ENCODE data around the gene FKBP2. TPM values are rescaled to one million over a fixed set of nuclear protein-coding genes. Genes with fewer than 3 reads are reported as not detected.

Gene FKBP2
- total RNA-seq, 1 donor from 2014 or later = 36.6 TPM

DNA sequence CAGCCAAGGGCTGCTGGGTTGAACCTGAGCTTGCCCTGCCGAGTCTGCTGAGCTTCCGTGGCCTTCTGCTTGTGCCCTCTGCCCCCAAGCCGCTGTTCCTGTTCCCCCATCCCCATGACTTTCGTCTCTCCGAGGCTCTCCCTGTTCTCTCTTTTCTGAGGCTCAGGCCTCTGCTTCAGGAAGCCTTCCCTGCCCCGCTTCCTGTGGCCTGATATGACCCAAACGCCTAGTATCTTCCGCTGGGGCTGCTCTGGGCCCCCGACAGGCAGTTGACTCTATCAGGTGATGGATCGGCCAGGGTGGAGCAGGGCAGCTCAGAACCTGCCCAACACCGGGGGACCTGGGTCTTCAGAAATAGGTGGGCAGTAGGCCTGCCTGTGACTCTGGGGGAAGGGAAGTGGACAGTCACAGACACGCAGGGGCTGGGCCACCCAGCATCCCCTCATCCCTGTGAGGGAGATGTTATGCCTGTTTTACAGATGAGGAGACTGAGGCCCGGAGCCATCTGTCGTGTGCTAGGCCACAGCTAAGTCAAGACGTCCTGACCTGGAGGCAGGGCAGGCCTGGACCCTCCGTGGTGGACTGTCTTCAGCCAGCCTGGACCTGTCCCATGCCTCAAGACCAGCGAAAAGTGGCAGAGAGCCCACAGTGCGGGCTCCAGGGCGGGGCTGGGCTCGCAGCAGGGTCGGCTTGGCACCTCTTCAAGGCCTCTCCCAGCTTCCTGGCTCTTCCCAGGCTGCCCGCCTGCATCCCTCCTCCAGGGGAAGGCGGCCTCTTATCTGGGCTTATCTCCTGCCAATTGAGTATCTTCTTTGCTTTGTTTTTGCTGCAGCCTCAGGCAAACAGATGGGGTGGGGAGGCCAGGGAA lies 27.4 kb downstream of the FKBP2 start:
- H3K27ac Mint-ChIP-seq = peak overlapping the region; percentile 84
- peaks cover 11% of the 10 kb centered on the region for H3K36me3 Mint-ChIP-seq (ENCODE audit: low read depth)
- H3K4me1 Mint-ChIP-seq (ENCODE audit: low read depth) = peaks cover 15% of the 10 kb centered on the region
- H3K9me3 Mint-ChIP-seq = no peaks in the 10 kb centered on the region
- no peak for DNase-seq (ENCODE audit: low spot score)
- H3K27me3 Mint-ChIP-seq (ENCODE audit: low read depth) = no peaks in the 10 kb centered on the region
- H3K4me3 Mint-ChIP-seq (ENCODE audit: low read depth) = peak overlapping the region; percentile 91
- intact Hi-C loops (cut with micrococcal nuclease) = loop anchor here (2.0 kb wide), 1 partner anchor 61 kb away; the partner anchor contains the start of gene FERMT3

DNA sequence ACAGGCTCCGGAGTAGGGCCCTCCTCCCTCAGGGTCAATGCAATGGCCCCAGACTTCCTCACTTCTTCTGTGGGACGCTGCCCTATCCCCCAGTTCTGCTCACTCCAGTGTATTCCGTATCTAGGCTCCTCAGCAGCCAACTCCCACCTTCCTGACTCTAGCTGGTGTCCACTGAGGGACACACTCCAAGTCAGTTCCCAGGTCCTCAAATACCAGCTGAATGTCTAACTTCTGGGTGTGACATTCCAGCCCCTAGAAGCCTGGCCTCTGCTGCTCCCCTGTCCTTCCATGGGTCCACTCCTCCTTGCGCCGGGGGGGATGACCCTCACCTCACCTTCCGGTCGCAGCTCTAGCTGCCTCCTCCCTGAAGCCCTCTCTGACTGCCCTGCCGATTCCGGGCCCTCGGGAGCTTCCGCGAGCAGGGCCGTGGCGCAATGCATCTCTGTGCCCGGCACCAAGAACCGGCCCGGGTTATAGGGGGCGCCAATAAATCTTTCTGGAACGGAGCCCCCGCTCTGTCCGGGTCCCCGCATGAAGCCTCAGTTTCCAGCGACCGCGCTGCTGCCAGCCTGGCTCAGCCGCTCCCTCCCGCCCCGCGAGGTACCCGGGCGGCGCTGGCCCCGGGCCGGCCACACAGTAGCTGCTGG lies 28.1 kb downstream of the FKBP2 start:
- H3K4me3 Mint-ChIP-seq (ENCODE audit: low read depth) = peak overlapping the region; percentile 91
- no peaks in the 10 kb centered on the region for H3K27me3 Mint-ChIP-seq (ENCODE audit: low read depth)
- peaks cover 11% of the 10 kb centered on the region for H3K36me3 Mint-ChIP-seq (ENCODE audit: low read depth)
- H3K27ac Mint-ChIP-seq = peak overlapping the region; percentile 84
- peaks cover 15% of the 10 kb centered on the region for H3K4me1 Mint-ChIP-seq (ENCODE audit: low read depth)
- intact Hi-C loops (cut with micrococcal nuclease) = loop anchor here (1.0 to 2.0 kb wide), 3 partner anchors 18 to 62 kb away; partner anchors contain the start of genes FERMT3, PLCB3 and TRMT112
- DNase-seq (ENCODE audit: low spot score) = peak; percentile 54
- H3K9me3 Mint-ChIP-seq = no peaks in the 10 kb centered on the region

DNA sequence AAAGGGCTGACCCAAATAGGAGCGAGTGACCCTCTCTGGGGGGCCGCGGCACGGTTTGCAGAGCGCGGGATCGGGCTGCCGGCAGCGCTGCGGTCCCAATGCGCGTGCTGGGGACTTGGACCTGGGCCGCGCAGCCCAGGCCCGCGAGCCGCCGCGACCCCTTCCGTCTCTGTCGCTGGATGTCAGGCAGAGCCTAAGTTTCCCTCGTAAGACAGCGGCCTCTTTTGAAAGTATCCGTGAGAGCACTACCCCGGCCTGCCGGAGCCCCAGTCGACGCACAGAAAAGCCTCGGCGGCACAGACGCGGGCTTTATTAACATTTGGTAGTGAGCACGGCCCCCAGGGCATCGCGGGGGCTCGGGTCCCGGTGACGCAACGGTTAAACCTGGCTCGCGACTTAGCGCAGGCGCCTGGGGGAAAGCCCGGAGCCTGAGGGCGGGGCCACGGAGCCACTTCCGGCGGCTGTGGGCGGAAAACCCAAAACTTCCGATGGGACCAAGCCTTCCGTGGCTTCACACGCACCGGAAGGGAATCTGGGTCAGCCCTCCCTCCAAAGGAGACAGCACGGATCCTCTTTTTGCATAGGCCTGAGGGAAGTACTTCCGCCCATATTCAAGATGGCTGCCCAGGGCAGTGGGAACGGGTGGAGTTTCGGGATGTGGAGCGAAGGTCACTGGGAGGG lies 28.8 kb downstream of the FKBP2 start:
- peaks cover 15% of the 10 kb centered on the region for H3K4me1 Mint-ChIP-seq (ENCODE audit: low read depth)
- intact Hi-C loops (cut with micrococcal nuclease) = loop anchor here (1.0 to 2.0 kb wide), 7 partner anchors 16 to 83 kb away; partner anchors contain the start of genes FERMT3, FKBP2, GPR137 and PLCB3
- no peaks in the 10 kb centered on the region for H3K9me3 Mint-ChIP-seq
- H3K4me3 Mint-ChIP-seq (ENCODE audit: low read depth) = peak overlapping the region; percentile 91
- peaks cover 11% of the 10 kb centered on the region for H3K36me3 Mint-ChIP-seq (ENCODE audit: low read depth)
- no peaks in the 10 kb centered on the region for H3K27me3 Mint-ChIP-seq (ENCODE audit: low read depth)
- peak overlapping the region; percentile 84 for H3K27ac Mint-ChIP-seq
- peak; percentile 97 for DNase-seq (ENCODE audit: low spot score)

DNA sequence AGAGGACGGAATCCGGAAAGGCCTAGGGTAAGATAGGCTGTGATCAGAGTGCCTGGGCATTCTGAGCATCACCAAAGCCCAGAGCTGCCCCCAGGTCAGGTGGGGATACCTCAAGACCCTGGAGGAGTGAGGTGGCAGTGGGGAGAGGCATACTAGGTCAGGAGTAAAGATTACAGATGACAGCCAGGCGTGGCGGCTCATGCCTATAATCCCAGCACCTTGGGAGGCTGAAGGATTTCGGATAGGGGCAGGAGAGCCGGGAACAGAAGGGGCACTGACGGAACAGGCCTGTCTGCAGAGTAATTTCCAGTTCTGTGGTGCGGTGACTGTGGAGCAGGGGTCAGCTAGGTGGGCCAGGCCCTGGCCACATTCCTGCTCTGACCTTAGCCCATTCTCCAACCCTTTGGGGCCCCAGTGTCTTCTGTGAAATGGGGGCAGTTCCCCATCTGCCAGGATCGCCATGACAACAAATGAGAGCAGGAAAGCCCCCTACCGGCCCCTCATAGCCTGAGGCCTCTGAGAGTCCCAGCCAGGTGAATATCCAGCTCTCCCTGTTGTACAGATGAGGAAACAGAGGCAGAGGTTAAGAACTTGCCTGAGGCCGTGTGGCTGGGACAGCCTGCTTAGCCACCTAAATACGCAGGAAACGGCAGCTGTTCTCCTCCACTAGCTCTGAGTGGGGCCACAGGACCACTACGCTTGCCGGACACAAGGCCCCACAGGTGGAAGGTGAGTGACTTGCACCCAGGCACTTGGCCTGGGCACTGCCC lies 34.3 kb downstream of the FKBP2 start:
- H3K27me3 Mint-ChIP-seq (ENCODE audit: low read depth) = no peaks in the 10 kb centered on the region
- no peak overlapping the region for H3K4me3 Mint-ChIP-seq (ENCODE audit: low read depth)
- intact Hi-C loops (cut with micrococcal nuclease) = no loop called here
- no peak for DNase-seq (ENCODE audit: low spot score)
- H3K27ac Mint-ChIP-seq = no peak overlapping the region
- H3K36me3 Mint-ChIP-seq (ENCODE audit: low read depth) = peaks cover 15% of the 10 kb centered on the region
- H3K9me3 Mint-ChIP-seq = no peaks in the 10 kb centered on the region
- peaks cover 6% of the 10 kb centered on the region for H3K4me1 Mint-ChIP-seq (ENCODE audit: low read depth)

- Mint-ChIP-seq H3K27me3 (ENCODE audit: low read depth) (no peaks in the 10 kb centered on the region), H3K36me3 (ENCODE audit: low read depth) (peaks cover 15% of the 10 kb centered on the region), H3K4me1 (ENCODE audit: low read depth) (peaks cover 6% of the 10 kb centered on the region), H3K4me3 (ENCODE audit: low read depth) (no peak overlapping the region), H3K9me3 (no peaks in the 10 kb centered on the region), H3K27ac (no peak overlapping the region)
- intact Hi-C loops (cut with micrococcal nuclease) = no loop called here
- DNase-seq (ENCODE audit: low spot score) = no peak
Measured at GRCh38 chr11:64275841-64276240, 34.9 kb downstream of the FKBP2 start.

GRCh38 chr11:64276653-64277431 lies 35.9 kb downstream of the FKBP2 start:
- no peaks in the 10 kb centered on the region for H3K27me3 Mint-ChIP-seq (ENCODE audit: low read depth)
- no peaks in the 10 kb centered on the region for H3K9me3 Mint-ChIP-seq
- DNase-seq (ENCODE audit: low spot score) = no peak
- intact Hi-C loops (cut with micrococcal nuclease) = no loop called here
- H3K27ac Mint-ChIP-seq = no peak overlapping the region
- H3K4me1 Mint-ChIP-seq (ENCODE audit: low read depth) = peaks cover 5% of the 10 kb centered on the region
- peaks cover 23% of the 10 kb centered on the region for H3K36me3 Mint-ChIP-seq (ENCODE audit: low read depth)
- H3K4me3 Mint-ChIP-seq (ENCODE audit: low read depth) = no peak overlapping the region

- no peak overlapping the region for H3K4me3 Mint-ChIP-seq (ENCODE audit: low read depth)
- no peak for DNase-seq (ENCODE audit: low spot score)
- H3K4me1 Mint-ChIP-seq (ENCODE audit: low read depth) = peaks cover 4% of the 10 kb centered on the region
- no peaks in the 10 kb centered on the region for H3K27me3 Mint-ChIP-seq (ENCODE audit: low read depth)
- no peaks in the 10 kb centered on the region for H3K9me3 Mint-ChIP-seq
- no peak overlapping the region for H3K27ac Mint-ChIP-seq
- H3K36me3 Mint-ChIP-seq (ENCODE audit: low read depth) = peaks cover 20% of the 10 kb centered on the region
- intact Hi-C loops (cut with micrococcal nuclease) = no loop called here
Measured at GRCh38 chr11:64278576-64279190, 37.8 kb downstream of the FKBP2 start.

- no peak for DNase-seq (ENCODE audit: low spot score)
- Mint-ChIP-seq H3K9me3 (no peaks in the 10 kb centered on the region), H3K4me3 (ENCODE audit: low read depth) (no peak overlapping the region), H3K27me3 (ENCODE audit: low read depth) (no peaks in the 10 kb centered on the region), H3K36me3 (ENCODE audit: low read depth) (peaks cover 16% of the 10 kb centered on the region), H3K27ac (no peak overlapping the region), H3K4me1 (ENCODE audit: low read depth) (peaks cover 9% of the 10 kb centered on the region)
- intact Hi-C loops (cut with micrococcal nuclease) = no loop called here
Measured at GRCh38 chr11:64281957-64282770, 41.3 kb downstream of the FKBP2 start.

- intact Hi-C loops (cut with micrococcal nuclease) = no loop called here
- no peaks in the 10 kb centered on the region for H3K9me3 Mint-ChIP-seq
- no peaks in the 10 kb centered on the region for H3K27me3 Mint-ChIP-seq (ENCODE audit: low read depth)
- H3K4me3 Mint-ChIP-seq (ENCODE audit: low read depth) = peak overlapping the region; percentile 45
- H3K36me3 Mint-ChIP-seq (ENCODE audit: low read depth) = peaks cover 16% of the 10 kb centered on the region
- H3K4me1 Mint-ChIP-seq (ENCODE audit: low read depth) = peaks cover 9% of the 10 kb centered on the region
- no peak overlapping the region for H3K27ac Mint-ChIP-seq
- DNase-seq (ENCODE audit: low spot score) = no peak
Measured at GRCh38 chr11:64283092-64283491, 42.2 kb downstream of the FKBP2 start.

- H3K27me3 Mint-ChIP-seq (ENCODE audit: low read depth) = no peaks in the 10 kb centered on the region
- peak within 1 kb of the TSS; percentile 85 for H3K4me3 Mint-ChIP-seq (ENCODE audit: low read depth)
- peaks cover 9% of the 10 kb centered on the region for H3K4me1 Mint-ChIP-seq (ENCODE audit: low read depth)
- peak within 1 kb of the TSS; percentile 93 for H3K27ac Mint-ChIP-seq
- H3K9me3 Mint-ChIP-seq = no peaks in the 10 kb centered on the region
- H3K36me3 Mint-ChIP-seq (ENCODE audit: low read depth) = peaks cover 8% of the 10 kb centered on the region
- peak; percentile 88 for DNase-seq (ENCODE audit: low spot score)
- intact Hi-C loops (cut with micrococcal nuclease) = loop anchor here (2.0 kb wide), 2 partner anchors 20 to 44 kb away; partner anchors contain the start of genes ESRRA and FKBP2
Measured at GRCh38 chr11:64284048-64284961, 43.4 kb downstream of the FKBP2 start, which contains the start of gene BAD. Gene BAD (minus strand): TSS chr11:64284665. CDS start chr11:64284368, 297 bp downstream.
